Naive thymus-derived CD4-positive, alpha-beta T cell (primary cell): ENCODE measurements around the gene CASP9. TPM values are rescaled to one million over a fixed set of nuclear protein-coding genes. Genes with fewer than 3 reads are reported as not detected.
A peak's percentile ranks its signal among the peaks of the same experiment; 100 is the strongest.

Experiments
- ATAC-seq: fragments of 150-1000 bp; cut with Tn5 transposase; 2 replicates; pipeline ENCODE4 v1.10.0; 2021; ENCODE audit warnings: mild to moderate bottlenecking, moderate library complexity
- CTCF ChIA-PET: fragments of 350-600 bp; sonication (Branson Sonifier 250); formaldehyde crosslinking; loops from one replicate; lab custom pipeline; 2021; ENCODE audit warnings: antibody characterized with exemption; lab: Charles Lee
- POLR2A ChIA-PET: fragments of 350-600 bp; sonication (Branson Sonifier 250); formaldehyde crosslinking; loops from one replicate; lab custom pipeline; 2021; ENCODE audit warnings: antibody characterized with exemption, inconsistent platforms; lab: Charles Lee
- DNase-seq, 9 donors: peaks; one replicate each; pipeline versions ENCODE4 v3.0.0 to v3.0.0-alpha.2; 2020 to 2022; ENCODE audit warnings: mixed read lengths in 1 of 9
- H3K27ac ChIP-seq: one replicate; pipeline ENCODE4 v1.7.0; 2013; ENCODE audit warnings: mild to moderate bottlenecking, low read depth, low read length, moderate library complexity
- H3K27me3 ChIP-seq, 2 donors: one replicate each; pipeline ENCODE4 v1.7.0; 2013; ENCODE audit warnings: low read length in 2 of 2, mild to moderate bottlenecking in 2 of 2, moderate library complexity in 2 of 2; ENCODE audit not compliant: control insufficient read depth in 2 of 2, insufficient read depth in 2 of 2
- H3K36me3 ChIP-seq, 3 experiments: 1 replicate in 2 of 3; 2 replicates in 1 of 3; pipeline ENCODE4 v1.7.0; 2013; ENCODE audit warnings: low read length in 3 of 3, mild to moderate bottlenecking in 3 of 3, moderate library complexity in 1 of 3; ENCODE audit not compliant: insufficient read depth in 3 of 3, control insufficient read depth in 2 of 3
- H3K4me1 ChIP-seq, 2 donors: one replicate each; pipeline ENCODE4 v1.7.0; 2013; ENCODE audit warnings: low read length in 2 of 2, mild to moderate bottlenecking in 2 of 2, moderate library complexity in 1 of 2; ENCODE audit not compliant: control insufficient read depth in 2 of 2, insufficient read depth in 2 of 2
- H3K4me3 ChIP-seq: 2 replicates; pipeline ENCODE4 v1.7.0; 2013; ENCODE audit warnings: mild to moderate bottlenecking, low read length
- H3K9me3 ChIP-seq, 3 experiments: 1 replicate in 2 of 3; 2 replicates in 1 of 3; pipeline ENCODE4 v1.7.0; 2013; ENCODE audit warnings: low read length in 3 of 3; ENCODE audit not compliant: control insufficient read depth in 2 of 3
- H3K27ac Mint-ChIP-seq, 9 donors: one replicate each; pipeline ENCODE4 v1.8.0; 2020 to 2022; ENCODE audit warnings: mixed read lengths in 9 of 9, mild to moderate bottlenecking in 8 of 9, moderate library complexity in 5 of 9, inconsistent platforms in 2 of 9
- H3K27me3 Mint-ChIP-seq, 5 donors: one replicate each; pipeline ENCODE4 v1.8.0; 2021 to 2022; ENCODE audit warnings: mixed read lengths in 5 of 5, mild to moderate bottlenecking in 1 of 5
- H3K36me3 Mint-ChIP-seq, 5 donors: one replicate each; pipeline ENCODE4 v1.8.0; 2020 to 2022; ENCODE audit warnings: mixed read lengths in 5 of 5, mild to moderate bottlenecking in 3 of 5, inconsistent platforms in 1 of 5
- H3K4me1 Mint-ChIP-seq, 7 donors: one replicate each; pipeline ENCODE4 v1.8.0; 2020 to 2022; ENCODE audit warnings: mixed read lengths in 7 of 7, mild to moderate bottlenecking in 3 of 7, inconsistent platforms in 1 of 7
- H3K4me3 Mint-ChIP-seq, 10 donors: one replicate each; pipeline ENCODE4 v1.8.0; 2020 to 2022; ENCODE audit warnings: mild to moderate bottlenecking in 10 of 10, mixed read lengths in 10 of 10, moderate library complexity in 6 of 10, inconsistent platforms in 2 of 10
- H3K9me3 Mint-ChIP-seq, 11 donors: one replicate each; pipeline ENCODE4 v1.8.0; 2020 to 2022; ENCODE audit warnings: mixed read lengths in 11 of 11, mild to moderate bottlenecking in 4 of 11, inconsistent platforms in 1 of 11, moderate library complexity in 1 of 11
- intact Hi-C, 2 donors: fragments of 100-400 bp; cut with micrococcal nuclease; formaldehyde crosslinking; loops; one replicate each; pipeline ENCODE4 v1.15.1; 2023
- polyA plus RNA-seq, 2 donors: library from polyadenylated mRNA; unstranded; fragments of 300-500 nt; fragmentation: Illumina TruSeq; gene quantifications; one replicate each; pipeline ENCODE4 v1.2.3, GENCODE V29; 2021
- total RNA-seq, 6 experiments: library from RNA in 5 of 6; stranded (reverse) in 5 of 6; gene quantifications; 1 replicate in 5 of 6; 2 replicates in 1 of 6; pipeline ENCODE4 v1.2.3 and lab custom pipeline; 2021 to 2026

CASP9 gene
- total and polyA plus RNA-seq, 7 experiments from 2014 or later: 9.0 to 22.2 (median 15.2) TPM

GRCh38 chr1:15558516-15558915, 34.5 kb upstream of the CASP9 start:
- no peaks in the 10 kb centered on the region for H3K9me3 ChIP-seq
- Mint-ChIP-seq H3K4me3 (no peak overlapping the region), H3K36me3 (peaks cover 7 to 20% (median 9%) of the 10 kb centered on the region in 5 donors), H3K27me3 (no peaks in the 10 kb centered on the region), H3K4me1 (peaks cover 0 to 6% (median 0%) of the 10 kb centered on the region in 7 donors), H3K27ac (peak overlapping the region in 1 of 9 donors; percentile 68), H3K9me3 (peaks cover 0 to 1% (median 0%) of the 10 kb centered on the region in 11 donors)
- ATAC-seq (no peak), DNase-seq (no peak)
- H3K27me3 ChIP-seq: no peaks in the 10 kb centered on the region
- H3K36me3 ChIP-seq: peaks cover 8 to 33% (median 12%) of the 10 kb centered on the region in 3 experiments
- H3K4me3 ChIP-seq: no peak overlapping the region
- no peaks in the 10 kb centered on the region for H3K4me1 ChIP-seq
- intact Hi-C loops: no loop called here
- ChIA-PET CTCF (no interaction called here), POLR2A (no interaction called here)
- no peak overlapping the region for H3K27ac ChIP-seq

- H3K27me3 ChIP-seq: no peaks in the 10 kb centered on the region
- POLR2A ChIA-PET: interaction anchor here (0.8 kb wide), 1 partner anchor 31 kb away, joined by 3 read pairs; no protein-coding TSS in a partner anchor
- Mint-ChIP-seq H3K9me3 (peaks cover 0 to 1% (median 0%) of the 10 kb centered on the region in 11 donors), H3K36me3 (peaks cover 4 to 15% (median 7%) of the 10 kb centered on the region in 5 donors), H3K27me3 (no peaks in the 10 kb centered on the region), H3K4me1 (peaks cover 0 to 6% (median 0%) of the 10 kb centered on the region in 7 donors), H3K4me3 (no peak overlapping the region), H3K27ac (peak overlapping the region in 2 of 9 donors; percentile 14 to 47)
- no peaks in the 10 kb centered on the region for H3K9me3 ChIP-seq
- intact Hi-C loops: no loop called here
- H3K4me1 ChIP-seq: no peaks in the 10 kb centered on the region
- ATAC-seq (no peak), DNase-seq (no peak)
- H3K27ac ChIP-seq: no peak overlapping the region
- no peak overlapping the region for H3K4me3 ChIP-seq
- CTCF ChIA-PET: no interaction called here
- H3K36me3 ChIP-seq: peaks cover 4 to 27% (median 10%) of the 10 kb centered on the region in 3 experiments
These were observed 33.6 kb upstream of the CASP9 start for GRCh38 chr1:15557594-15557993.

GRCh38 chr1:15557008-15557407, 33.0 kb upstream of the CASP9 start:
- no peak overlapping the region for H3K4me3 ChIP-seq

GRCh38 chr1:15550573-15550972, 26.6 kb upstream of the CASP9 start:
- ChIA-PET POLR2A (no interaction called here), CTCF (no interaction called here)
- H3K27me3 ChIP-seq: no peaks in the 10 kb centered on the region
- H3K4me1 Mint-ChIP-seq: peaks cover 0 to 4% (median 0%) of the 10 kb centered on the region in 7 donors
- intact Hi-C loops: no loop called here
- DNase-seq (no peak), ATAC-seq (no peak)
- no peaks in the 10 kb centered on the region for H3K27me3 Mint-ChIP-seq
- H3K27ac ChIP-seq: no peak overlapping the region
- H3K36me3 ChIP-seq: peaks cover 8 to 39% (median 14%) of the 10 kb centered on the region in 3 experiments
- H3K4me3 Mint-ChIP-seq: no peak overlapping the region
- peaks cover 3 to 27% (median 18%) of the 10 kb centered on the region in 5 donors for H3K36me3 Mint-ChIP-seq
- H3K9me3 ChIP-seq: no peaks in the 10 kb centered on the region
- H3K4me3 ChIP-seq: no peak overlapping the region
- peak overlapping the region in 5 of 9 donors; percentile 4 to 68 (median 7) for H3K27ac Mint-ChIP-seq
- H3K9me3 Mint-ChIP-seq: no peaks in the 10 kb centered on the region
- no peaks in the 10 kb centered on the region for H3K4me1 ChIP-seq

More at GRCh38 chr1:15557008-15557407, 33.0 kb upstream of the CASP9 start:
- Histone ChIP-seq H3K9me3 (no peaks in the 10 kb centered on the region), H3K4me1 (no peaks in the 10 kb centered on the region), H3K36me3 (peaks cover 0 to 21% (median 8%) of the 10 kb centered on the region in 3 experiments), H3K27me3 (no peaks in the 10 kb centered on the region), H3K27ac (no peak overlapping the region)
- peaks cover 0 to 5% (median 0%) of the 10 kb centered on the region in 7 donors for H3K4me1 Mint-ChIP-seq
- H3K27me3 Mint-ChIP-seq: no peaks in the 10 kb centered on the region
- peaks cover 4 to 9% (median 7%) of the 10 kb centered on the region in 5 donors for H3K36me3 Mint-ChIP-seq
- H3K27ac Mint-ChIP-seq: peak overlapping the region in 3 of 9 donors; percentile 14 to 47 (median 22)
- DNase-seq (no peak), ATAC-seq (no peak)
- CTCF ChIA-PET: no interaction called here
- no peak overlapping the region for H3K4me3 Mint-ChIP-seq
- H3K9me3 Mint-ChIP-seq: peaks cover 0 to 1% (median 0%) of the 10 kb centered on the region in 11 donors
- POLR2A ChIA-PET: interaction anchor here (0.8 kb wide), 1 partner anchor 31 kb away, joined by 3 read pairs; no protein-coding TSS in a partner anchor
- intact Hi-C loops: no loop called here

GRCh38 chr1:15546641-15547040, 22.6 kb upstream of the CASP9 start:
- Mint-ChIP-seq H3K36me3 (peaks cover 3 to 41% (median 34%) of the 10 kb centered on the region in 5 donors), H3K27me3 (no peaks in the 10 kb centered on the region), H3K9me3 (no peaks in the 10 kb centered on the region), H3K4me1 (peaks cover 0 to 11% (median 0%) of the 10 kb centered on the region in 7 donors), H3K27ac (no peak overlapping the region), H3K4me3 (no peak overlapping the region)
- no peaks in the 10 kb centered on the region for H3K4me1 ChIP-seq
- intact Hi-C loops: no loop called here
- ChIA-PET CTCF (no interaction called here), POLR2A (no interaction called here)
- no peak for ATAC-seq
- H3K27ac ChIP-seq: no peak overlapping the region
- no peak overlapping the region for H3K4me3 ChIP-seq
- H3K9me3 ChIP-seq: no peaks in the 10 kb centered on the region
- H3K27me3 ChIP-seq: no peaks in the 10 kb centered on the region
- no peak for DNase-seq
- H3K36me3 ChIP-seq: peaks cover 8 to 78% (median 14%) of the 10 kb centered on the region in 3 experiments

- POLR2A ChIA-PET: no interaction called here
- H3K27me3 Mint-ChIP-seq: no peaks in the 10 kb centered on the region
These were observed 19.9 kb upstream of the CASP9 start for GRCh38 chr1:15543589-15544568.

More at GRCh38 chr1:15543589-15544568, 19.9 kb upstream of the CASP9 start:
- H3K36me3 Mint-ChIP-seq: peaks cover 8 to 41% (median 33%) of the 10 kb centered on the region in 5 donors
- intact Hi-C loops: no loop called here
- H3K4me3 Mint-ChIP-seq: no peak overlapping the region
- H3K27me3 ChIP-seq: no peaks in the 10 kb centered on the region
- H3K27ac Mint-ChIP-seq: peak overlapping the region in 3 of 9 donors; percentile 3 to 42 (median 18)
- no peaks in the 10 kb centered on the region for H3K9me3 Mint-ChIP-seq
- H3K4me3 ChIP-seq: no peak overlapping the region
- H3K4me1 Mint-ChIP-seq: peaks cover 0 to 11% (median under 1%) of the 10 kb centered on the region in 7 donors
- peaks cover 7 to 85% (median 8%) of the 10 kb centered on the region in 3 experiments for H3K36me3 ChIP-seq
- CTCF ChIA-PET: no interaction called here
- H3K27ac ChIP-seq: no peak overlapping the region
- DNase-seq: no peak
- ATAC-seq: no peak
- no peaks in the 10 kb centered on the region for H3K9me3 ChIP-seq
- H3K4me1 ChIP-seq: no peaks in the 10 kb centered on the region
